ENCODE results near the gene DTNB.

- TF ChIP-seq CTCF (IDR thresholded peaks at IDR 0.05; ENCODE audit: insufficient read depth, low read length, poor library complexity, severe bottlenecking) (no peak), EZH2phosphoT487 (conservative IDR thresholded peaks at IDR 0.05; ENCODE audit: low read length) (no peak)
Observed at GRCh38 chr2:25462021-25462420, 211.4 kb downstream of the DTNB start.
